ENCODE data around the gene ARPC4. TPM values are rescaled to one million over a fixed set of nuclear protein-coding genes. Genes with fewer than 3 reads are reported as not detected.

Gene ARPC4
- total RNA-seq, 1 donor from 2014 or later, result 129 TPM

DNA sequence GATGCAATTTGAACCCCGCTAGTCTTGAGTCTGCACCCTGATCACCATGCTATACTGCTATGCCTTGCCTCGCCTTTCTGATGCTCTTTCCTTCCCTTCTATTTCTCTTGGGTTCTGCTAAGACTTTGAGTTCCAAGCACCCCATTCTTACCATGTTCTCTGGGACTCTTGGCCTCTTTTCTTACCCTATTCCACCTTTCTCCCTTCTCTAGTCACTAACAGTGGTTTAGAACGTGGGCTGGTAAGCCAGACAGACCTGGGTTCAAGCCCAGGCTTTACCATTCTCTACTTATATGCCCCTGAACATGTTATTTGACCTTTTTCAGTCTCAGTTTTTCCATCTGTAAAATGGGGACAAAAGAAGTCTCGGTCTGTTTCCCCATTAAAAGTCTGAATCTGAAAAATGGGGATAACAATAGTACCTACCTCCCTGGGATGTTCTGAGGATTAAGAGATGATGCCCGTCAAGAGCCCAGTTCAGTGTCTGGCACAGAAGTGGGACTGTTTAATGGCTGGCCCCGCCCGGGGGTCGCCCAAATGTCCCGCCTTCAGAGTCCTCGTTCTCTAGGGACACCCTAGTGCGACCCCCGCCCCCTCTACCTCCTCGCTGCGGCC is 985 bp upstream of the ARPC4 start:
- Mint-ChIP-seq H3K4me1 (ENCODE audit: low read depth) (peaks cover 16% of the 10 kb centered on the region), H3K27me3 (no peaks in the 10 kb centered on the region), H3K36me3 (ENCODE audit: insufficient read depth) (peaks cover 25% of the 10 kb centered on the region), H3K4me3 (ENCODE audit: low read depth) (peak overlapping the region; percentile 95), H3K27ac (peak overlapping the region; percentile 100), H3K9me3 (ENCODE audit: low read depth) (no peaks in the 10 kb centered on the region)
- DNase-seq (ENCODE audit: low spot score, unreplicated experiment), result no peak
- TF ChIP-seq CTCF (IDR thresholded peaks at IDR 0.05; ENCODE audit: unreplicated experiment), result no peak

GRCh38 chr3:9793161-9793781 is 389 bp downstream of the ARPC4 start:
- no peaks in the 10 kb centered on the region for H3K27me3 Mint-ChIP-seq
- no peak for TF ChIP-seq CTCF (IDR thresholded peaks at IDR 0.05; ENCODE audit: unreplicated experiment)
- H3K36me3 Mint-ChIP-seq (ENCODE audit: insufficient read depth), result peaks cover 22% of the 10 kb centered on the region
- no peak for DNase-seq (ENCODE audit: low spot score, unreplicated experiment)
- H3K27ac Mint-ChIP-seq, result peak overlapping the region; percentile 100
- no peaks in the 10 kb centered on the region for H3K9me3 Mint-ChIP-seq (ENCODE audit: low read depth)
- peaks cover 16% of the 10 kb centered on the region for H3K4me1 Mint-ChIP-seq (ENCODE audit: low read depth)
- peak overlapping the region; percentile 95 for H3K4me3 Mint-ChIP-seq (ENCODE audit: low read depth)

- DNase-seq (ENCODE audit: low spot score, unreplicated experiment), result no peak
- Mint-ChIP-seq H3K27ac (peak overlapping the region; percentile 100), H3K36me3 (ENCODE audit: insufficient read depth) (peaks cover 17% of the 10 kb centered on the region), H3K9me3 (ENCODE audit: low read depth) (no peaks in the 10 kb centered on the region), H3K4me1 (ENCODE audit: low read depth) (peaks cover 16% of the 10 kb centered on the region), H3K27me3 (no peaks in the 10 kb centered on the region), H3K4me3 (ENCODE audit: low read depth) (peak overlapping the region; percentile 95)
- TF ChIP-seq CTCF (IDR thresholded peaks at IDR 0.05; ENCODE audit: unreplicated experiment), result no peak
These were observed 1.5 kb downstream of the ARPC4 start for GRCh38 chr3:9794400-9794799.

GRCh38 chr3:9795207-9795606 is 2.3 kb downstream of the ARPC4 start:
- Mint-ChIP-seq H3K4me1 (ENCODE audit: low read depth) (peaks cover 16% of the 10 kb centered on the region), H3K27me3 (no peaks in the 10 kb centered on the region), H3K27ac (peak overlapping the region; percentile 82), H3K9me3 (ENCODE audit: low read depth) (no peaks in the 10 kb centered on the region), H3K4me3 (ENCODE audit: low read depth) (peak overlapping the region; percentile 71), H3K36me3 (ENCODE audit: insufficient read depth) (peaks cover 15% of the 10 kb centered on the region)
- no peak for DNase-seq (ENCODE audit: low spot score, unreplicated experiment)
- TF ChIP-seq CTCF (IDR thresholded peaks at IDR 0.05; ENCODE audit: unreplicated experiment), result no peak

- no peaks in the 10 kb centered on the region for H3K9me3 Mint-ChIP-seq (ENCODE audit: low read depth)
- peaks cover 12% of the 10 kb centered on the region for H3K4me1 Mint-ChIP-seq (ENCODE audit: low read depth)
These were observed 4.5 kb downstream of the ARPC4 start for GRCh38 chr3:9797196-9797945.

More at GRCh38 chr3:9797196-9797945, 4.5 kb downstream of the ARPC4 start:
- DNase-seq (ENCODE audit: low spot score, unreplicated experiment), result no peak
- Mint-ChIP-seq H3K4me3 (ENCODE audit: low read depth) (no peak overlapping the region), H3K27ac (no peak overlapping the region), H3K27me3 (no peaks in the 10 kb centered on the region), H3K36me3 (ENCODE audit: insufficient read depth) (peaks cover 19% of the 10 kb centered on the region)
- no peak for TF ChIP-seq CTCF (IDR thresholded peaks at IDR 0.05; ENCODE audit: unreplicated experiment)
